WERI-Rb-1 (cell line): Measurements from ENCODE around the gene IPO4.
A peak's percentile ranks its signal among the peaks of the same experiment; 100 is the strongest.

Experiments
- DNase-seq: peaks from one replicate; pipeline ENCODE4 v3.0.0-alpha.2; 2020
- H3K27ac ChIP-seq: fragments of 250-450 bp; sonication (Bioruptor Pico); 2 replicates; pipeline ENCODE4 v1.5.1; 2020; ENCODE audit warnings: mild to moderate bottlenecking, moderate library complexity
- H3K27me3 ChIP-seq: fragments of 250-450 bp; sonication (Bioruptor Pico); 2 replicates; pipeline ENCODE4 v1.5.1; 2021; ENCODE audit warnings: mild to moderate bottlenecking, low read depth, moderate library complexity; ENCODE audit not compliant: insufficient read depth, severe bottlenecking
- H3K36me3 ChIP-seq: fragments of 250-450 bp; sonication (Bioruptor Pico); 2 replicates; pipeline ENCODE4 v1.5.1; 2020; ENCODE audit warnings: mild to moderate bottlenecking, moderate library complexity
- H3K4me3 ChIP-seq: 2 replicates; pipeline ENCODE4 v1.5.1; 2011; ENCODE audit warnings: low read depth, mild to moderate bottlenecking, control low read depth, low read length
- H3K9me3 ChIP-seq: fragments of 250-450 bp; sonication (Bioruptor Pico); 2 replicates; pipeline ENCODE4 v1.5.1; 2021; ENCODE audit warnings: mild to moderate bottlenecking, moderate library complexity; ENCODE audit not compliant: severe bottlenecking
- CTCF ChIP-seq: IDR thresholded peaks from 2 replicates; pipeline ENCODE4 v1.5.1; 2011; ENCODE audit warnings: low read depth, mild to moderate bottlenecking, control low read depth, inconsistent platforms, low read length

Gene IPO4

DNA sequence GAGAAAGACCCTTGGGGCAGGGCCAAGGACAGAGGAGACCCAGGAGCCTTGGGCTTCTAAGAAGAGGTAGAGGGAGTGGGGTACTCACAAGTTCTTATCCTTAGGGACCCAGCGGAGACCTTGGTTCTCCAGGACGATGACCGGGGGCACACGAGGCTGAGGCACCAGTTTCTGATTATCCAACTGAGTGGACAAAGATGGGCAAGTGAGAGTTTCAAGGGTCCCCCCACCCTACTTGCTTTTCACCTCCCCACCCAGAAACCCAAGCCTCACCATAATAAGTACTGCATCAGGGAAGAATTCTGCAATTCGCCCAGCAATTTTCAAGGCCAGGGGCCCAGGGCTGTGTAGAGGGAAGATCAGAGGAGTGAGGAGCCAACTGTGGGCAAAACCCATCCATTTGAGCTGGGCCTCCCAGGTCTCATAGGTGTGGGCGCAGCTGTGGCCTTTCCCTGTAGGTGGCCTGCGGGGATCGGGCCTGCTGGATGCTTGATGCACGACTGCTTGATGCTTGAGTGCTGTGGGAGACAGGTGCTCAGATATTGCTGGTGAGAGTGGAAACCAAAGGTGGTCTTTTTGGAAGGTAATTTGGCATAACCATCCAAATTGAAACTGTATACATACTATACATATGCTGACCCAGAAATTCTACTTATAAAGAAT, 49.2 kb downstream of the IPO4 start:
- peak; percentile 23; the same call in 1 of the 2 replicates for TF ChIP-seq CTCF
- Histone ChIP-seq H3K4me3 (peak overlapping the region; percentile 87), H3K27me3 (no peaks in the 10 kb centered on the region), H3K36me3 (peaks cover 38% of the 10 kb centered on the region), H3K27ac (peak overlapping the region; percentile 96; the same call in 1 of the 2 replicates), H3K9me3 (no peaks in the 10 kb centered on the region)
- peak; percentile 35 for DNase-seq

DNA sequence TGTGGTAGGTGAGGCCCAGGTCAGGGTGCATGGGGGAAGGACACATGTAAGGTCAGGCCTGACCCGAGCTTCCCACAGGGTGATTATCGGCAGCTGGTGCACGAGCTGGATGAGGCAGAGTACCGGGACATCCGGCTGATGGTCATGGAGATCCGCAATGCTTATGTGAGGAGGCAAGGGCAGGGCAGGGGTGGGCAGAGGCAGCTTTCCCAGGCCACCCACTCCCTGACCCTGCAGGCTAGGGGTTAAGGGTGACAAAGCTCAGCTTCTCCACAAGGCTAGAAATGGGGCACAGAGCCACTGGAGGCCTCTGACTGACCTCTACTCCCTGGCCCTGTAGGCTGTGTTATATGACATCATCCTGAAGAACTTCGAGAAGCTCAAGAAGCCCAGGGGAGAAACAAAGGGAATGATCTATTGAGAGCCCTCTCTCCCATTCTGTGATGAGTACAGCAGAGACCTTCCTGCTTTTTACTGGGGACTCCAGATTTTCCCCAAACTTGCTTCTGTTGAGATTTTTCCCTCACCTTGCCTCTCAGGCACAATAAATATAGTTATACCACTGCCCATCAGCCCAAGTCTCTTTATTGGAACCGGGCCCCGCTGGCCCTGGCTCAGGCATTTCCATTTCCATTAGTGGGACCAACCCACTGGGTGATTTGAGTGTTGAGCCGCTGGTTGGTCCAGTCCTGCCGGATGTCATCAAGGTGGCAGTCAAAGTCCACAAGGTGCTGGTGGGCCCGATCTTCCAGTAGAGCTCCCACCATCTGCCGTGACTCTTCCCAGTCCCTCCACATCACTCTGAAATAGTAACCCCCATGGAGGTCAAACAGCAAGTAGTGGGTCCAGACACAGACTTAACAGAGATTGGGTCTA, 50.0 kb downstream of the IPO4 start:
- DNase-seq, result peak; percentile 50
- H3K27me3 ChIP-seq, result no peaks in the 10 kb centered on the region
- no peaks in the 10 kb centered on the region for H3K9me3 ChIP-seq
- no peak overlapping the region for H3K27ac ChIP-seq
- no peak for TF ChIP-seq CTCF
- peaks cover 31% of the 10 kb centered on the region for H3K36me3 ChIP-seq
- no peak overlapping the region for H3K4me3 ChIP-seq

DNA sequence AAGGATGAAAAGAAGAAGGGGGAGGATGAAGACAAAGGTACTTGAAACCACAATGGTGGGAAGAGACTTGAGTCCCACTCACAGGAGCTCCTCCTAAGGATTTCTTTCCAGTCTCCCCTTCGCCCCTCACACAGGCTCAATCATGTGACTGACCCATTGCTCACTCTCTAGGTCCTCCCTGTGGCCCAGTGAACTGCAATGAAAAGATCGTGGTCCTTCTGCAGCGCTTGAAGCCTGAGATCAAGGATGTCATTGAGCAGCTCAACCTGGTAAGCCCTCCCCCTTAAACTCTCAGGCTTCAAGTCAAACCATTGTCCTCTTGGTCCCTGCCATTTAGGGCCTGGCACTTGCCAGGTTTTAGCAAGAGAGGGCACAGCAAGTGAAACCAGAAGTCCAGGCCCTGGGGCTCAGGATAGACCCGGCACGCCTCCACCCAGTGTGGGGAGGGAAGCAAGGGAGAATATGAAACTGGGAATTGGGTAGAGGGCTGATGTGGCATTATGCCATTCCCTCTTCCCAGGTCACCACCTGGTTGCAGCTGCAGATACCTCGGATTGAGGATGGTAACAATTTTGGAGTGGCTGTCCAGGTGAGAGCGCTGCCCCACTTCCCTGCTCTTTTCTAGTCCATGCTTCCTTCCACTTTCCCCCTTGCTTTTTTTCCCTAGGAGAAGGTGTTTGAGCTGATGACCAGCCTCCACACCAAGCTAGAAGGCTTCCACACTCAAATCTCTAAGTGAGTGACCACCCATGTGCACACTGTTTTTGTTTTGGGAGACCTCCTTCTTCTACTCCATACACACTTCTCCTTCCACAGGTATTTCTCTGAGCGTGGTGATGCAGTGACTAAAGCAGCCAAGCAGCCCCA, 50.9 kb downstream of the IPO4 start:
- Histone ChIP-seq H3K36me3 (peaks cover 28% of the 10 kb centered on the region), H3K4me3 (no peak overlapping the region), H3K27me3 (no peaks in the 10 kb centered on the region), H3K9me3 (no peaks in the 10 kb centered on the region), H3K27ac (no peak overlapping the region)
- no peak for DNase-seq
- no peak for TF ChIP-seq CTCF

DNA sequence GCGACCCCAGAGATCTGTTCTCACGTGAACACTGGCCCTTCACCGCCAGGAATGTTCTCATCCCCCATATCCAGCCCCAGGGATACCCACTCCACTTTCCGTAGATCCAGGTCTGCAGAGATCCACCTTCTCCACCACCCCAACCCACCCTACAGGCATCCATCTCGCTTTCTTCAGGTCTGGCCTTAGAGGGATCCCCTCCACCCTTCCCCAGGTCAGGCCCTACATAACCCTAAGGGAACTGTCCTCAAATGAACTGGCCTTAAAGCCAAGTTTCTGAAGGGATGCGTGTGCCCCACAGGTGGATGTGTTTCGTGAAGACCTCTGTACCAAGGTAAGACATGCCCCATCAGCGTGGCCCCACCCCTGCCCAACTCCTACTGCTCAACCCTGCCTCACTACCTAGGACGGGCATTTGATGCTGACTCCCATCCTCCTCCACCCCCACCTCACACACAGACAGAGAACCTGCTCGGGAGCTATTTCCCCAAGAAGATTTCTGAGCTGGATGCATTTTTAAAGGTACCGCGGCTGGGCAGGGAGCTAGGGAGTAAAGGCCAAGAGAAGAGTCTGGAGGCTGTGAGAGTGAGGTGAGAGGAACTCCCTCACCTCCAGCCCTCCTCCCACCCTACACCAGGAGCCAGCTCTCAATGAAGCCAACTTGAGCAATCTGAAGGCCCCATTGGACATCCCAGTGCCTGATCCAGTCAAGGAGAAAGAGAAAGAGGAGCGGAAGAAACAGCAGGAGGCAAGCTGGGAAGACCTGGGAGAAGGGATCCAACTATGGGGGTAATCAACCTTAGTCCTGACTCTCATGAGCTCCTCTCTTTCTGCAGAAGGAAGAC, 51.7 kb downstream of the IPO4 start:
- peak overlapping the region; percentile 73; the same call in 1 of the 2 replicates for H3K27ac ChIP-seq
- H3K4me3 ChIP-seq, result peak overlapping the region; percentile 74

More for the DNA sequence above, 51.7 kb downstream of the IPO4 start:
- H3K36me3 ChIP-seq, result peaks cover 28% of the 10 kb centered on the region
- no peaks in the 10 kb centered on the region for H3K27me3 ChIP-seq
- DNase-seq, result no peak
- no peaks in the 10 kb centered on the region for H3K9me3 ChIP-seq
- no peak for TF ChIP-seq CTCF
